ENCODE measurements around the gene ELOVL6. TPM values are rescaled to one million over a fixed set of nuclear protein-coding genes. Genes with fewer than 3 reads are reported as not detected.

Gene ELOVL6
- total RNA-seq, 1 experiment from 2014 or later, result 9.5 TPM

GRCh38 chr4:110171971-110172370 lies 26.4 kb downstream of the ELOVL6 start:
- no peaks in the 10 kb centered on the region for H3K27me3 ChIP-seq (replicated peaks; ENCODE audit: control insufficient read depth, insufficient read depth, low read length)
- peaks cover 24% of the 10 kb centered on the region for H3K4me1 ChIP-seq
- no peaks in the 10 kb centered on the region for H3K36me3 ChIP-seq (ENCODE audit: control insufficient read depth, insufficient read depth, low read length)
- DNase-seq, result peak in 1 of 2 experiments; percentile 49
- Mint-ChIP-seq H3K4me1 (ENCODE audit: low read depth, unreplicated experiment) (peaks cover 15% of the 10 kb centered on the region), H3K27me3 (ENCODE audit: insufficient read depth, unreplicated experiment) (no peaks in the 10 kb centered on the region), H3K9me3 (ENCODE audit: unreplicated experiment) (no peaks in the 10 kb centered on the region), H3K4me3 (ENCODE audit: unreplicated experiment) (no peak overlapping the region), H3K27ac (ENCODE audit: unreplicated experiment) (no peak overlapping the region), H3K36me3 (ENCODE audit: insufficient read depth, unreplicated experiment) (no peaks in the 10 kb centered on the region)
- no peak overlapping the region for H3K4me3 ChIP-seq (ENCODE audit: low read depth, low read length)
- intact Hi-C loops (cut with micrococcal nuclease; ENCODE audit: unreplicated experiment), result loop anchor here (1.0 to 5.0 kb wide), 3 partner anchors 21 to 122 kb away; no protein-coding TSS in a partner anchor
- no peaks in the 10 kb centered on the region for H3K9me3 ChIP-seq
- BruUV-seq (replicated peaks), result no TSS peak
- no peak for TF ChIP-seq CTCF (IDR thresholded peaks at IDR 0.05; ENCODE audit: insufficient read depth in 1 of 2, low read depth in 1 of 2, low read length in 1 of 2, severe bottlenecking in 1 of 2, unreplicated experiment in 1 of 2)
- POLR2A ChIA-PET, result no interaction called here
- CTCF ChIA-PET, result no interaction called here

- Mint-ChIP-seq H3K4me3 (ENCODE audit: unreplicated experiment) (no peak overlapping the region), H3K36me3 (ENCODE audit: insufficient read depth, unreplicated experiment) (no peaks in the 10 kb centered on the region), H3K27ac (ENCODE audit: unreplicated experiment) (no peak overlapping the region), H3K9me3 (ENCODE audit: unreplicated experiment) (no peaks in the 10 kb centered on the region), H3K27me3 (ENCODE audit: insufficient read depth, unreplicated experiment) (no peaks in the 10 kb centered on the region), H3K4me1 (ENCODE audit: low read depth, unreplicated experiment) (peaks cover 15% of the 10 kb centered on the region)
- no peak overlapping the region for H3K4me3 ChIP-seq (ENCODE audit: low read depth, low read length)
- CTCF ChIA-PET, result no interaction called here
- peaks cover 30% of the 10 kb centered on the region for H3K4me1 ChIP-seq
- no peaks in the 10 kb centered on the region for H3K9me3 ChIP-seq
- TF ChIP-seq CTCF (IDR thresholded peaks at IDR 0.05; ENCODE audit: insufficient read depth in 1 of 2, low read depth in 1 of 2, low read length in 1 of 2, severe bottlenecking in 1 of 2, unreplicated experiment in 1 of 2), result no peak
- no TSS peak for BruUV-seq (replicated peaks)
- intact Hi-C loops (cut with micrococcal nuclease; ENCODE audit: unreplicated experiment), result loop anchor here (5.0 kb wide), 1 partner anchor 64 kb away; no protein-coding TSS in a partner anchor
- no peaks in the 10 kb centered on the region for H3K36me3 ChIP-seq (ENCODE audit: control insufficient read depth, insufficient read depth, low read length)
- POLR2A ChIA-PET, result no interaction called here
- no peaks in the 10 kb centered on the region for H3K27me3 ChIP-seq (replicated peaks; ENCODE audit: control insufficient read depth, insufficient read depth, low read length)
- DNase-seq, result no peak
Observed at GRCh38 chr4:110170861-110171260, 27.6 kb downstream of the ELOVL6 start.

GRCh38 chr4:110165382-110166286 lies 32.8 kb downstream of the ELOVL6 start:
- H3K36me3 Mint-ChIP-seq (ENCODE audit: insufficient read depth, unreplicated experiment), result no peaks in the 10 kb centered on the region
- intact Hi-C loops (cut with micrococcal nuclease; ENCODE audit: unreplicated experiment), result no loop called here
- H3K27me3 Mint-ChIP-seq (ENCODE audit: insufficient read depth, unreplicated experiment), result no peaks in the 10 kb centered on the region
- ChIA-PET POLR2A (no interaction called here), CTCF (no interaction called here)
- H3K4me3 Mint-ChIP-seq (ENCODE audit: unreplicated experiment), result no peak overlapping the region
- Histone ChIP-seq H3K4me3 (ENCODE audit: low read depth, low read length) (no peak overlapping the region), H3K9me3 (no peaks in the 10 kb centered on the region), H3K27me3 (replicated peaks; ENCODE audit: control insufficient read depth, insufficient read depth, low read length) (no peaks in the 10 kb centered on the region), H3K36me3 (ENCODE audit: control insufficient read depth, insufficient read depth, low read length) (no peaks in the 10 kb centered on the region; the same call in 1 of the 2 replicates), H3K4me1 (peaks cover 29% of the 10 kb centered on the region)
- peaks cover 17% of the 10 kb centered on the region for H3K4me1 Mint-ChIP-seq (ENCODE audit: low read depth, unreplicated experiment)
- no peak for TF ChIP-seq CTCF (IDR thresholded peaks at IDR 0.05; ENCODE audit: insufficient read depth in 1 of 2, low read depth in 1 of 2, low read length in 1 of 2, severe bottlenecking in 1 of 2, unreplicated experiment in 1 of 2)
- DNase-seq, result peak in 1 of 2 experiments; percentile 41
- no peaks in the 10 kb centered on the region for H3K9me3 Mint-ChIP-seq (ENCODE audit: unreplicated experiment)
- BruUV-seq (replicated peaks), result no TSS peak
- H3K27ac Mint-ChIP-seq (ENCODE audit: unreplicated experiment), result peak overlapping the region; percentile 6

All from Caco-2 (cell line).